Neural crest cell (in vitro differentiated cells): ENCODE results near the gene RCOR1. TPM values are rescaled to one million over a fixed set of nuclear protein-coding genes. Genes with fewer than 3 reads are reported as not detected.
"Not testable (repeated sequence)": the region's sequence is repeated elsewhere in the genome, so short reads cannot be mapped to it uniquely, and the experiment has no call there.

Source experiments
- DNase-seq: peaks from one replicate; pipeline ENCODE4 v3.0.0; 2021; ENCODE audit warnings: low read depth, mixed read lengths, low spot score
- H3K27ac Mint-ChIP-seq: one replicate; pipeline ENCODE4 v1.8.0; 2021; ENCODE audit warnings: mild to moderate bottlenecking, mixed read lengths; ENCODE audit not compliant: unreplicated experiment
- H3K27me3 Mint-ChIP-seq: 2 replicates; pipeline ENCODE4 v1.8.0; 2021; ENCODE audit warnings: low read depth, mild to moderate bottlenecking, mixed read lengths
- H3K36me3 Mint-ChIP-seq: 2 replicates; pipeline ENCODE4 v1.8.0; 2021; ENCODE audit warnings: low read depth, mild to moderate bottlenecking, mixed read lengths
- H3K4me1 Mint-ChIP-seq: 2 replicates; pipeline ENCODE4 v1.8.0; 2021; ENCODE audit warnings: mixed read lengths
- H3K4me3 Mint-ChIP-seq: one replicate; pipeline ENCODE4 v1.8.0; 2021; ENCODE audit warnings: mild to moderate bottlenecking, mixed read lengths
- H3K9me3 Mint-ChIP-seq: 2 replicates; pipeline ENCODE4 v1.8.0; 2021; ENCODE audit warnings: mixed read lengths
- total RNA-seq: library from RNA; stranded (reverse); gene quantifications from 2 replicates; pipeline ENCODE4 v1.2.1, GENCODE V29; 2021
- TF ChIP-seq, protein P1 (sequence below): fragments of 200-600 bp; sonication (generic); conservative IDR thresholded peaks from 2 replicates; pipeline ENCODE4 v1.5.0; 2021; ENCODE audit warnings: antibody characterized with exemption, mild to moderate bottlenecking

The RCOR1 gene
- total RNA-seq, 1 donor from 2014 or later: 27.8 TPM

GRCh38 chr14:102630405-102630804 is 38.0 kb downstream of the RCOR1 start:
- Mint-ChIP-seq H3K4me1 (peaks cover 22% of the 10 kb centered on the region), H3K36me3 (peaks cover 4% of the 10 kb centered on the region), H3K27ac (no peak overlapping the region), H3K9me3 (no peaks in the 10 kb centered on the region), H3K27me3 (no peaks in the 10 kb centered on the region), H3K4me3 (no peak overlapping the region)
- no peak for DNase-seq
- TF ChIP-seq, protein P1, sequence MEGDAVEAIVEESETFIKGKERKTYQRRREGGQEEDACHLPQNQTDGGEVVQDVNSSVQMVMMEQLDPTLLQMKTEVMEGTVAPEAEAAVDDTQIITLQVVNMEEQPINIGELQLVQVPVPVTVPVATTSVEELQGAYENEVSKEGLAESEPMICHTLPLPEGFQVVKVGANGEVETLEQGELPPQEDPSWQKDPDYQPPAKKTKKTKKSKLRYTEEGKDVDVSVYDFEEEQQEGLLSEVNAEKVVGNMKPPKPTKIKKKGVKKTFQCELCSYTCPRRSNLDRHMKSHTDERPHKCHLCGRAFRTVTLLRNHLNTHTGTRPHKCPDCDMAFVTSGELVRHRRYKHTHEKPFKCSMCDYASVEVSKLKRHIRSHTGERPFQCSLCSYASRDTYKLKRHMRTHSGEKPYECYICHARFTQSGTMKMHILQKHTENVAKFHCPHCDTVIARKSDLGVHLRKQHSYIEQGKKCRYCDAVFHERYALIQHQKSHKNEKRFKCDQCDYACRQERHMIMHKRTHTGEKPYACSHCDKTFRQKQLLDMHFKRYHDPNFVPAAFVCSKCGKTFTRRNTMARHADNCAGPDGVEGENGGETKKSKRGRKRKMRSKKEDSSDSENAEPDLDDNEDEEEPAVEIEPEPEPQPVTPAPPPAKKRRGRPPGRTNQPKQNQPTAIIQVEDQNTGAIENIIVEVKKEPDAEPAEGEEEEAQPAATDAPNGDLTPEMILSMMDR: no peak

DNA sequence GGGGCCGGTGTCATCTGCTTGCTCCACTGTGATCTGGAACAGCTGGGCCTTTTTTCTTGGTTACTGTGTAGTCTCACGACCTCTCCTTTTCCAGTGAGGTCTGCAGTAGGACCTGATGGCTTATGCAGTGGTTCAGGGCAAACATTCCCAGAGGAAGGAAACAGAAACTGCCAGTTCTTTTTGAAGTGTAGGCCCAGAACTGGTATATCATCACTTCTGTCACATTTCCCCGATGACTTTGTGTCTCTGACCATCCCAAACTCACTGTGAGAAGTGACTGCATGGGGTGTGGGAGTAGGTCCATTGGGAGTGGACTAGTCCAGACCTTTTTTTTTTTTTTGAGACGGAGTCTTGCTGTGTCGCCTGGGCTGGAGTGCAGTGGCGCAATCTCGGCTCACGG is 38.4 kb downstream of the RCOR1 start:
- Mint-ChIP-seq H3K27ac (no peak overlapping the region), H3K27me3 (no peaks in the 10 kb centered on the region), H3K9me3 (no peaks in the 10 kb centered on the region), H3K4me3 (no peak overlapping the region), H3K4me1 (peaks cover 19% of the 10 kb centered on the region), H3K36me3 (peaks cover 4% of the 10 kb centered on the region)
- no peak for DNase-seq
- TF ChIP-seq, protein P1: no peak

DNA sequence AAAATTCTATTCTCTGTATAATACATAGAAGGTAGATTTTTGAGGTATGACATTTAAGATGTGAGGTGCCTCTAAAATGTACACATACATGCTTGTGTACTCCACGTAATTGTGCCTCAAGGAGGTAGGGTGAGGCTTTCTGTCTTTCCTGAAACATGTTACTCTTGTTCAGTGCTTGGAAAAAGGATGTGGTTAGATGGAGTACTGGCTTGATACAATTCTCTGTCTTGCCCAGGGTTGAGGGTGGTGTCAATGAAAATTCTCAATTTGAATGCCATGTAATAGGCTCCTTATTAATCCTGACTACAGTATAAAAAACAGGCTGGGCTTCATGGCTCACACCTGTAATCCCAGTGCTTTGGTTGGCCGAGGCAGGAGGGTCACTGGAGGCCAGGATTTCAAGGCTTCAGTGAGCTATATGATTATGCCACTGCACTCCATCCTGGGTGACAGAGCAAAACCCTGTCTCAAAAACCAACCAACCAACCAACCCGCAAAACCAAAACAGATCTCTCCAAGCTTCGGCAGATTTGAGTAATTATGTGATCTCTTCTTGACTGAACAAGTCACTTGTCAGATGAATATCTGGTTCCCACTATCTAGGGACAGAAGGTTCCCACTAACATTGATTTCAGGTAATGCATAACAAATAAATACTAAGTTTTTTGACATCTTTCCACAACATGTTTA is 41.6 kb downstream of the RCOR1 start:
- Mint-ChIP-seq H3K27me3 (no peaks in the 10 kb centered on the region), H3K4me1 (peaks cover 20% of the 10 kb centered on the region), H3K9me3 (no peaks in the 10 kb centered on the region), H3K27ac (no peak overlapping the region), H3K4me3 (no peak overlapping the region), H3K36me3 (peaks cover 2% of the 10 kb centered on the region)
- TF ChIP-seq, protein P1: no peak
- DNase-seq: no peak

DNA sequence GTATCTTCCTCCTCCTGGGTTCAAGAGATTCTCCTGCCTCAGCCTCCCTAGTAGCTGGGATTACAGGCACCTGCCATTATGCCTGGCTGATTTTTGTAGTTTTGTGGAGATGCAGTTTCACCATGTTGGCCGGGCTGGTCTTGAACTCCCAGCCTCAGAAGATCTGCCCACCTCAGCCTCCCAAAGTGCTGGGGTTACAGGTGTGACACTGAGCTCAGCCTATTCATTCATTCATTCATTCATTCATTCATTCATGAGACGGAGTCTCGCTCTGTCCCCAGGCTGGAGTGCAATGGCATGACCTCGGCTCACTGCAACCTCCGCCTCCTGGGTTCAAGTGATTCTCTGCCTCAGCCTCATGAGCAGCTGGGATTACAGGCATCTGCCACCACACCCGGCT is 47.2 kb downstream of the RCOR1 start:
- not testable (repeated sequence) for DNase-seq, H3K9me3 Mint-ChIP-seq, H3K27me3 Mint-ChIP-seq, H3K4me3 Mint-ChIP-seq, H3K36me3 Mint-ChIP-seq, H3K27ac Mint-ChIP-seq
- H3K4me1 Mint-ChIP-seq: peaks cover 28% of the 10 kb centered on the region

DNA sequence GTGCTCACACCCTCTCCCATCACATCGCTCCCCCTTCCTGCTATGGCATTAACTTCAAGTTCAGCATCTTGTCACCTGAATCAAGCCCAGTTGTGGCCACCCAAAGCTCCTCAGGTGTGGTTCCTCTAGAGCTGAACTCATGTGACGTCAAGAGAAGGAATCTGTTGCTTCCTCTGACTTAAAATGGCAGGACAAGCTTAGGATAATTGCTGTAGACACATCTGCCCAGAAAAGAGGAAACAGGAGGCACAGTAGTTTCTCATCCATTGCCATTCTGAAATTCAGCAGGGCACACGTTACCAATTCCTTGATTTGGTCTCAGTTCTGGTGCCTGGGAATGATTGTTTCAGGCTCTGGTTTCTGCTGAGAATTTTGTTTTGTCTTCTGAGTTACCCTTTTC is 52.1 kb downstream of the RCOR1 start:
- no peaks in the 10 kb centered on the region for H3K9me3 Mint-ChIP-seq
- TF ChIP-seq, protein P1: no peak
- H3K4me1 Mint-ChIP-seq: peaks cover 43% of the 10 kb centered on the region
- no peaks in the 10 kb centered on the region for H3K27me3 Mint-ChIP-seq
- DNase-seq: no peak
- no peak overlapping the region for H3K27ac Mint-ChIP-seq
- no peaks in the 10 kb centered on the region for H3K36me3 Mint-ChIP-seq
- H3K4me3 Mint-ChIP-seq: no peak overlapping the region

GRCh38 chr14:102645746-102646440 is 53.4 kb downstream of the RCOR1 start:
- TF ChIP-seq, protein P1: no peak
- Mint-ChIP-seq H3K27me3 (no peaks in the 10 kb centered on the region), H3K4me3 (no peak overlapping the region), H3K36me3 (no peaks in the 10 kb centered on the region), H3K9me3 (no peaks in the 10 kb centered on the region), H3K27ac (no peak overlapping the region), H3K4me1 (peaks cover 44% of the 10 kb centered on the region)
- DNase-seq: no peak
